SJSA1 (cell line): Measurements from ENCODE around the gene GTPBP4. TPM values are rescaled to one million over a fixed set of nuclear protein-coding genes. Genes with fewer than 3 reads are reported as not detected.

Experiments
- total RNA-seq: library from RNA; depleted of rRNA; stranded (reverse); fragments of >200 nt; shearing (Covaris generic); gene quantifications from 2 replicates; pipeline ENCODE4 v1.2.3, GENCODE V29; 2014; rRNA removed

The GTPBP4 gene
- total RNA-seq, 1 experiment from 2014 or later: 87.4 TPM

Other genes starting within 250 kb of the GTPBP4 start
- 37.8 and 47.7 TPM in 2 replicates for gene LARP4B, start 56.7 kb upstream of the GTPBP4 start, total RNA-seq
- gene IDI2, start 37.4 kb downstream of the GTPBP4 start, total RNA-seq: not detected in 2 replicates
- gene IDI1, start 60.7 kb downstream of the GTPBP4 start, total RNA-seq: 61.7 and 88.4 TPM in 2 replicates
- 6.2 and 8.1 TPM in 2 replicates for gene WDR37, start 68.0 kb downstream of the GTPBP4 start, total RNA-seq